D721Med (cell line): ENCODE data around the gene ACKR4.
A peak's percentile ranks its signal among the peaks of the same experiment; 100 is the strongest.

Experiments
- DNase-seq: peaks from one replicate; pipeline ENCODE4 v3.0.0; 2011; ENCODE audit warnings: low spot score; ENCODE audit not compliant: insufficient read length
- FAIRE-seq: peaks from 2 replicates; lab custom pipeline; 2011; peaks lifted over from hg19 to GRCh38; lab: Jason Lieb, UNC
- TF ChIP-seq, protein P1 (sequence below): IDR thresholded peaks from 2 replicates; pipeline ENCODE4 v1.5.1; 2012; ENCODE audit warnings: mild to moderate bottlenecking, control low read depth; ENCODE audit not compliant: insufficient read depth; ENCODE audit errors: missing control alignments

ACKR4 gene

GRCh38 chr3:132624790-132625189 lies 27.7 kb downstream of the ACKR4 start:
- TF ChIP-seq, protein P1, sequence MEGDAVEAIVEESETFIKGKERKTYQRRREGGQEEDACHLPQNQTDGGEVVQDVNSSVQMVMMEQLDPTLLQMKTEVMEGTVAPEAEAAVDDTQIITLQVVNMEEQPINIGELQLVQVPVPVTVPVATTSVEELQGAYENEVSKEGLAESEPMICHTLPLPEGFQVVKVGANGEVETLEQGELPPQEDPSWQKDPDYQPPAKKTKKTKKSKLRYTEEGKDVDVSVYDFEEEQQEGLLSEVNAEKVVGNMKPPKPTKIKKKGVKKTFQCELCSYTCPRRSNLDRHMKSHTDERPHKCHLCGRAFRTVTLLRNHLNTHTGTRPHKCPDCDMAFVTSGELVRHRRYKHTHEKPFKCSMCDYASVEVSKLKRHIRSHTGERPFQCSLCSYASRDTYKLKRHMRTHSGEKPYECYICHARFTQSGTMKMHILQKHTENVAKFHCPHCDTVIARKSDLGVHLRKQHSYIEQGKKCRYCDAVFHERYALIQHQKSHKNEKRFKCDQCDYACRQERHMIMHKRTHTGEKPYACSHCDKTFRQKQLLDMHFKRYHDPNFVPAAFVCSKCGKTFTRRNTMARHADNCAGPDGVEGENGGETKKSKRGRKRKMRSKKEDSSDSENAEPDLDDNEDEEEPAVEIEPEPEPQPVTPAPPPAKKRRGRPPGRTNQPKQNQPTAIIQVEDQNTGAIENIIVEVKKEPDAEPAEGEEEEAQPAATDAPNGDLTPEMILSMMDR = no peak
- DNase-seq = no peak
- FAIRE-seq = no peak

DNA sequence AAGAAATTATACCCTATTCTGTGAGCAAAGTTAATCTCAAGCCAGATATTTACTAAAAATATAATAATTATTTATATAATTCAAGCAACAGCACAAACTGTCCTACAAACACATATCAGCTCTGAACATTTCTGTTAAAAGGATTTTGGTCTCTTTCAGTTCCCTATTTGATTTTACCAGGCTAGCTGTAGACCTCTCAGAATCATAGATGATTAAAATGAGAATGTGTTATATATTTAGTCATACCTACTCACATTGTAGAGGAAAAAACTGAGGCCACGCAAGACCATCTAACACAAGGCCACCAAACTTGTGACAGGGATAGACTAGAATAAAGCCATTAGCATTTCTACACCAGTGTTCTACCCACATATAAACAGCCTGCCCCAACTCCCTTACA lies 28.5 kb downstream of the ACKR4 start:
- TF ChIP-seq, protein P1 = no peak
- DNase-seq (no peak), FAIRE-seq (no peak)

- DNase-seq (no peak), FAIRE-seq (no peak)
- TF ChIP-seq, protein P1 = no peak
Measured at GRCh38 chr3:132626955-132627354, 29.9 kb downstream of the ACKR4 start.

GRCh38 chr3:132628157-132628556 lies 31.1 kb downstream of the ACKR4 start:
- FAIRE-seq = no peak
- DNase-seq = no peak
- TF ChIP-seq, protein P1 = no peak

DNA sequence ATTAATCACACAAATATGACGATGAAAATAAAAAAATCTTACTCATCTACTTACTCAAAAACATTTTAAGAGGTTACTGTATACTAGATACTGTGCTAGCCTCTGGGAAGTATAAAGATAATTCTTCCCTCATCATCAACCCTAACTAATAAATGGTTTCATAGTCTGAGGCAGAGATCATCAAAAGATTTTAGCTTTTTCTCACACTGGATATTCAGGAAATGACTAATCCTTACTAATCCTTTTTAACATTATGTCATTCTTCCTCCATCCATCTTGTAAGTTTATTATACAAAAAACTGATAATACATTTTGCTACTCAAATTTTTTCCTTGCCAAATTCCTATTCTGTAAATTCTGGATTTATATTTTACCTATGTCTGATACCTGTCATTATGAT lies 32.9 kb downstream of the ACKR4 start:
- DNase-seq (no peak), FAIRE-seq (peak; percentile 81)
- TF ChIP-seq, protein P1 = no peak

GRCh38 chr3:132630612-132631011 lies 33.5 kb downstream of the ACKR4 start:
- TF ChIP-seq, protein P1 = no peak
- DNase-seq (no peak), FAIRE-seq (no peak)

- FAIRE-seq (no peak), DNase-seq (no peak)
- TF ChIP-seq, protein P1 = no peak
Measured at GRCh38 chr3:132635052-132635451, 38.0 kb downstream of the ACKR4 start.
